SU-DHL-6 (cell line): ENCODE data around the gene DENND6B.

ENCODE experiments used
- EZH2phosphoT487 ChIP-seq: fragments of 200-600 bp; sonication (generic), shearing (Covaris generic); conservative IDR thresholded peaks from 2 replicates; pipeline ENCODE4 v1.6.1; 2018; ENCODE audit warnings: mild to moderate bottlenecking, antibody characterized with exemption, low read length, moderate library complexity, mixed read lengths
- TF ChIP-seq, protein P1 (sequence below): fragments of 200-600 bp; sonication (generic); IDR thresholded peaks from one replicate; pipeline ENCODE4 v1.5.1; 2017; ENCODE audit warnings: antibody characterized with exemption, mild to moderate bottlenecking, low read length, moderate library complexity; ENCODE audit not compliant: insufficient read depth, poor library complexity, severe bottlenecking

DNA sequence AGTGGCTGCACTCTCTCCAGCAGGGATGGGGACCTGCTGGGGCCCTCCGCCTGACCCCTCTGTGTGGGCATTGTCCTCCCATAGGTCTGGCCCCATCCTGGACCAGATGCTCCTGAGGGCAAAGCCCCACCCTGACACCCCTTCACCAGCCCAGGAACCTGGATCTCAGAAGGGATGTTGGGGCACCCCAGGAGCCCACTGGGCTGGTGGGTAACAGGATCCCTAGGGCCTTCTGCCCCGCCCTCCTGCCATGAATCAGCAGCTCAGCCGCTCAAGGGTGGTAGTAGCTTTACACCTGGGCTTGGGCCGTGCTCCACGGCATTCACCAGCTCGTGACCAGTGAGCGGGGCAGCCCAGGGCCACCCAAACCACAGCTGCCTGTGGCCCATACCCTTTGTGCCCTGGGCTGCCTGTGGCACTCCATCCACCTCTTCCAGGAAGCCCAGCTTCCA is 64.3 kb downstream of the DENND6B start:
- TF ChIP-seq, protein P1, sequence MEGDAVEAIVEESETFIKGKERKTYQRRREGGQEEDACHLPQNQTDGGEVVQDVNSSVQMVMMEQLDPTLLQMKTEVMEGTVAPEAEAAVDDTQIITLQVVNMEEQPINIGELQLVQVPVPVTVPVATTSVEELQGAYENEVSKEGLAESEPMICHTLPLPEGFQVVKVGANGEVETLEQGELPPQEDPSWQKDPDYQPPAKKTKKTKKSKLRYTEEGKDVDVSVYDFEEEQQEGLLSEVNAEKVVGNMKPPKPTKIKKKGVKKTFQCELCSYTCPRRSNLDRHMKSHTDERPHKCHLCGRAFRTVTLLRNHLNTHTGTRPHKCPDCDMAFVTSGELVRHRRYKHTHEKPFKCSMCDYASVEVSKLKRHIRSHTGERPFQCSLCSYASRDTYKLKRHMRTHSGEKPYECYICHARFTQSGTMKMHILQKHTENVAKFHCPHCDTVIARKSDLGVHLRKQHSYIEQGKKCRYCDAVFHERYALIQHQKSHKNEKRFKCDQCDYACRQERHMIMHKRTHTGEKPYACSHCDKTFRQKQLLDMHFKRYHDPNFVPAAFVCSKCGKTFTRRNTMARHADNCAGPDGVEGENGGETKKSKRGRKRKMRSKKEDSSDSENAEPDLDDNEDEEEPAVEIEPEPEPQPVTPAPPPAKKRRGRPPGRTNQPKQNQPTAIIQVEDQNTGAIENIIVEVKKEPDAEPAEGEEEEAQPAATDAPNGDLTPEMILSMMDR: no peak
- no peak for TF ChIP-seq EZH2phosphoT487
